Activated CD8-positive, alpha-beta memory T cell treated with anti-CD3 and anti-CD28 coated beads for 48 hours (primary cell): ENCODE measurements around the gene THSD4.

Experiments used
- DNase-seq, 3 experiments: peaks; one replicate each; pipeline ENCODE4 v3.0.0-alpha.2; 2020; ENCODE audit warnings: low read depth in 2 of 3, low spot score in 2 of 3

Gene THSD4

DNA sequence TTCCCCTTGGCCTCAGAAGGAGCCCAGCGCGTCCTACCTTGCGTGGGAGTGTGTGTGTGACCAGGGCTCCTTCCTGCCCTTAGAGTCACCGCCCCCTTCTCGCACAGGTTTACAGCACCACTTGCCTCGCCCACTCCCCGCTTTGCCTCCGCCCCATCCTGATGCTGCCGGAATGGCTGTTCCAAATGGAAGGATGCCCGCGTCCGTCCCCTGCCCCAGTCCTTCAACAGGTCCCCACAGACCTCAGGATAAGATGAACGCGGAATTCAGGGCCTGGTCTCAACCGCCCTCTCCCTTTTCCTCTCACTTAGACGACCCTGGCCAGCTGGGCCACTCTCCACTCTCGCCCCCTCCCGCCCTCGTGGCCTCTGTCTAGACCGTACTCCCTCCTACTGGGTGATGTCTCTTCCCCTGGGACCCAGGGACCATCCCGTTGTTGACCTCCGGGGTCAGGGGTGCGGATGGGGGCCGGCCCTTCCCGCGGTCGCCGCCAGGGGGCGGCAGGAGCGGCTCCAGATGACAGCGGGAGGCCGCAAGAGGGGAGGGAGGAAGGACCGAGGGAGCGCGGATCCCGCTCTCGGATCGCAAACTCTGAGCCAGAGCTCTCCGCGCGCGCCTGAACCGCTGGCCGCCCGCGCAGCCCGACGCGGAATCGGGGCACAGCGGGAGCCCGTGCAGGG, at the start of gene THSD4:
Gene THSD4, plus strand, starts transcription at position 585 of the 680 bp plus-strand sequence.
- peak; percentile 16 to 44 (median 18) for DNase-seq

DNA sequence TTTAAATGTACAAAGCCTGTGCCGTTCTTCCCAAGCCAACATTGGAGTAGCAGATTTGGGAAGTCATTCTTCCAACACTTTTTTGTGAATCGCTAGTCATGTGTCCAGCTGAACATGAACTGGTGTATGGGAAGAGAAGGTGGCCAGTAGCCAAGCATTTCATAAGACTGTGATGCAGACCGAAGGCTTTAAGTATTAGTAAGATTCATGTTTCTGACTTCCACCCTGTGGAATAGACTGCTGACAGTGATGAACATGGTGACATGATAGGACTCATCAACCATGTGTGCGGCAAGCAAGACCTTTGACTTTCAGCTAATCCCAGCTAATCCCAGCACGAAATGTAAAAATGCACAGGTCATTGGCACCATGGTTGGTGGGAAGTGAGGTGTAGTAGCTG, 48.3 kb upstream of the THSD4 start:
- DNase-seq, result no peak

DNA sequence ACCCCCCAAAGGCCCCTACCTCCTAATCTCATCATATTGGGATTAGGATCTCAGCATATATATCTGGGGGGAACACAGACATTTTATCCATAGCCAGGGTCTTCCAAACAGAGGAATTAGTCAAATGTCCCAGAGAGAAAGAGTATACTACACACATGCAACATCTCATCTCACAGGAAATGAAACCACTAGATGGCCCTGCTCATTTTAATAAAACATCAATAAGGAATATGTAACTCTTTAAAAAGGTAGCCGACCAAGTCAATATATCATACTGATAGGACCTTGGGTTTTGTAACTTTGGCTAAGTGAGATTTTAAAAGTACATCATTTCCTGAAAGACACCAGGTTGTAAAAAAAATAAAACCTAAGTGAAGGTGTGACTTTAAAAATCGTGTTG, 45.6 kb upstream of the THSD4 start:
- no peak for DNase-seq

DNA sequence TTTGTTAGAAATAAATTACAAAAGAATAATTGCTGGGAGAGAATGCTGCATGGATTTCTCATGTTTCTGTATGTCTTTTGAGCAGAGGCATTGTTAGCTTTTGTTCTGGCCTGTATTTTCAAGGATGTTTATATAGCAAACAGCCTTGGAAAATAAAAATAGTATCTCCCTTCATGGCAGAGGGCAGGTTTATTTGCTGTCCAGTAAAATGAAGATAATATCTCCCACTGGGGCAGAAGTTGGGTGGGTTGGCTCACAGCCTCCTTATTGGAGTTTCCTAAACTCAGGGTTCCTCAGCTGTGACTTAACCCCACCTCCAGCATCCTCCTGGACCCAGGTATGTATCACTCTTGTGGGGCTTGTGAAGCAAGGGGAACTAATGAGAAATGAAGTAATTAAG, 43.7 kb upstream of the THSD4 start:
- DNase-seq, result no peak

DNA sequence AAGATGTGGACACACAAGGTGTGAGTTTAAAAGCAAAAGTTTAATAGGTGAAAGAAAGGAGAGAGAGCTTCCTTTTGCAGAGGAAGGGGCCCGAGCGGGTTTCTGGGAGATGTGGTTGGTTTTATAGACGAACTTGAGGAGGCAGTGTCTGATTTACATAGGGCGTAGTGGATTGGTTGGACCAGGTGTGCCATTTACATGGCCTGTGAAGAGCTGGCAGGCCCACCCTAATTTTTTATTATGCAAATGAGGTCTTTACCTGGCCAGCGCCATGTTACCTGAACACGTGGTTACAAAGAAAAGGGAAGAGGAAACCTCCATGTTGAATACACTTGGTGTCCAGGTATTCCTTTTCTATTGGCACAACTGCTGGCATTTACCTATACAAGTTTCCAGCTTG, 42.8 kb upstream of the THSD4 start:
- DNase-seq, result no peak

DNA sequence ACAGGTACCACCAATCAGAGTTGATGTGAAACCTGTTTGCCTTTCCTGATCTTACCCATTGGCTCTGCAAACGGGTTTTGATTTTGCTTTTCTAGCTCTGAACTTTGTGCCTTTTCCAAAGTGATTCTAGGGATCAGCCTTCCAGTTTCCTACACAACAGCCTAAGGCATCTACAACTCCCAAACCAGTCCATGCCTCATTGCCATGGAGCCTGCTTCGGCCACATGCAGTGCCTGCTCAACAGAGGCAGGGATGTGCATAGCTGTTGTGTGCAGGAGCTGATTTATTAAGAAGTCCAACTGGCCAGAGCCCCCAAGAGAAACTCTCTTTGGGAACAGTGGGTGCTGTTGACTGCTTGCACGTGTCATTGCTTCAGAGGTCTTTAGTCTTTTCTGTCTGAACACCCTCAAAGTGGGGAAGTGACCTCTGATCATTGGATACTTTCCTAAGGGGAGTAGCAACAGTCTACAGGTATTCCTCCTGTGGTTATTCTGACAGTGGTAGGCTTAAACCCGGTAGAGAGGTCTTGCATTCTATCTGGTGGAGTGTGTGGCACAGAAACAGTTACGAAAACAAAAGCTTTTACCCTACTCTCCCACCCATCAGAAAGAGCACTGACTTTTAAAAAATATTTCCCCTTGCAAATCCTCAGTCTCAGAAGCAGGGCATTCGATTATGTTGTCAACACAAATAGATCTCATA, 36.6 kb upstream of the THSD4 start:
- DNase-seq, result no peak

DNA sequence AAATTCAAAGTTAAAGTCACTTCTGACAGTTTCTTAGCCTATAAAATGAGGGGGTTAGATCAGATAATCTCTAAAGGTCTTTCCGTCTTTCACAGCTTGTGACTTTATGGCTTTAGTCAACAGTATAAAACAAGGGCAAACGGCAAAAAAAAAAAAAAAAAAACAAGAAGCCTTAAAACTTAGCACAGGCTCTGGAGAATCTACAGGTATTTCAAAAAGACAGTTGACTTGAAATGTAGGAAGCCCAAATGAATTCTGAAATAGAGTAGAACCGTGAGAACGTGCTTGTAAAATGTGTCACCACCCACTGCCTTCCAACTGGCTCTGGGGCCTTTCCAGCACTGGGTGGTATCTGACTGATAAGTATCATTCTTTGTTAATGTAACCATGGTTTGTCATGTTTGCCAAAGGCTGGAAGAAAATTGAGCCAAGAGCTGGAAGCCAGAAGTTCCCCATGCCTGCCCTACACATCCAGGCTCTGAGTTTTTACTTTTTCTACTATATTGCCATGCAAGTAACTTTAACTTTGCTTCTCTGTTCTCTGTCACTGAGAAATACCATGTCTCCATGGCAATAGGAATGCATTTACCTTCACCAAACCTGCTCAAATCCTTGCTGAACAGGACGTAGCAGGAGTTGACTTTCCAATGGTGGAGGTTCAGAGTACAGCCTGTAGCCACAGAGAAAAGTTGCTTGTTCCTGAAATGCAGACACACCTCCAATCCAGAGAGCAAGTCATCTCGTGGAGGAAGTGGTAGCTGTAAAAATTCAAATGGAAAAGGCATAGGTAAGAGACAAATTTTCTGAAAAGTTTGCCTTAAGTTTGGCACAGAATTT, 35.8 kb upstream of the THSD4 start:
- no peak for DNase-seq

DNA sequence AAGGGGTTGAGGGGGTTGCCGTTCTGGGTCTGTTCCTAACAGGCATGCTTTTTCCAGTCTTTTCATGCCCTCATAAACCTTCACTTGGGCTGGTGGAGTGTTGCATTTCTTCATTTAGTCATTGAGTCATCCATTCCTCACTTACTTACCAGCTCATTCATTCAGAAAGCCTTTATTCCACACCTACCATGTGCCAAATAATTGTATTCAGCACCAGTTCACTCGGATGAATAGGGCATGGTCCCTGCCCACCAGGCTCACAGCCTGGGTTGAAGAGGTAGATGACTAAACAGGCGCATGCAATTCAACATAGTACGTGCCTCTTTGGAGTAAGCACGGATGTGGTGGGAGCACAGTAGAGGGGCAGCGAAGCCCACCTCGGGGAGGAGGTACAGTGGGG, 35.1 kb upstream of the THSD4 start:
- DNase-seq, result no peak

DNA sequence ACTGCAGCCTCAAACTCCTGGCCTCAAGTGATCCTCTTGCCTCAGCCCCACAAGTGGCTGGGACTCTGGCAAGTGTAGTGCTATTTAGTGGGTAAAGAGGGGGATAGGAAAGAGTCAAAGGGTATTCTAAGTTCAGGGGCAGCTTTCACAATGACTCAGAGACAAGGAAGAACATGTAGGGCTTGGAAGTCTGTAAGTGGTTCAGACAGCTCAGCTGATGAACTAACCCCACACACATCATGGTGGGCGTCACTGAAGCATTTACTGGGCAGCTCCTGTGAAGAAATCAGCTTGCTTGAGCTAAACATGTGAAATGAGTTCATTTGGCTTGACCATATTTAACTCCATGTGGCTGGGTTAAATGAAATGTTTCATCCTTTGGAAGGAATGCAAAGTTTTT, 34.6 kb upstream of the THSD4 start:
- DNase-seq, result no peak

DNA sequence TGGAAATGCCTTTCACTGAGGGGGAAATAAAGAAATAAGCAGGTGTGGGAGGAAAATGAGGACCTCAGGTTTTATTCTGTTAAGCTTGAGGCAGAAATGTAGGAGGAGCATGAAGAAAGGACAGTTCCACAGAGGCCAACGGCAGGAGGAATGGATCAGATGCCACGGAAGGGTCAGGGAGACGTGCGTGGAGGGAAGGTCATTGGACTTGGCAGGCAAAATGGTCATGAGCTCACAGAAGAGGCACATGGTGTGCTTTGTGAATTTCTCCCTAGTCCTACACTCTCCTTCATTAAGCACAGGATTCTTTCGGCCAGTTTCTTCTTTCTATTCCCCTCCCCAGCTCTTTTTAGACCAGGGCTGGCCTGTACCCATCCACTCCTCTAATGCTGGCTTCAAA, 32.5 kb upstream of the THSD4 start:
- DNase-seq, result no peak

DNA sequence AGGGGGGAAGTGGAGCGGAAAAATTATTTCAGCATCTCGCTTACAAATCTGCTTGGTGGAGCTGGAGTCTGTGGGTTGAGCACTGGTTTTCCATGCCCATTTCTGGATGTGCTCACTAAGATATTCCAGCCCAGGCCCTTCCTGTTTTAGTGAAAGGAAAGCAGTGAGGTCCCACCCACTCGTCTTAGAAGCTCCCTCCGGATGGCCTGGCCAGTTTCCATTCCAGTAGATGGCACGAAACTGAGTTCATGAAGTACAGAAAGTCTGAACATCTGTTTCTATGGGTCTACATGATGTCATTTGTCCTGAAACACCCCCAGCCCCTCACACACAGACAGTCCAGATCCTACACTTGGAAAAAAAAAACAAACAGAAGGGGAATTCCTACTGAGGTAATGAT, 31.9 kb upstream of the THSD4 start:
- no peak for DNase-seq

DNA sequence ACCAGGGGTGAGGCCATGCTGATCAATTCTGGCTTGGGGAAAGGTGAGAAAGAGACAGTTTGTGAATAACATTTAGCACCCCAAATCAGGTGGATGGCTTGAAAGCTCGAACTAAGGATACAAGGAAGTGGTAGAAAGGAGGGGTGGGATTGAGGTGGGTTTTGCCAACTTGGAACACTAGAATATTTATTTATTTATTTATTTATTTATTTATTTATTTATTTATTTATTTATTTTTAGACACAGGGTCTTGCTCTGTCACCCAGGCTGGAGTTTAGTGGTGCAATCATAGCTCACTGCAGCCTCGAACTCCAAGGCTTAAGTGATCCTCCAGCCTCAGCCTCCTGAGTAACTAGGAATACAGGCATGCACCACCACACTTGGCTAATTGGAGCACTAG, 31.0 kb upstream of the THSD4 start:
- no peak for DNase-seq

DNA sequence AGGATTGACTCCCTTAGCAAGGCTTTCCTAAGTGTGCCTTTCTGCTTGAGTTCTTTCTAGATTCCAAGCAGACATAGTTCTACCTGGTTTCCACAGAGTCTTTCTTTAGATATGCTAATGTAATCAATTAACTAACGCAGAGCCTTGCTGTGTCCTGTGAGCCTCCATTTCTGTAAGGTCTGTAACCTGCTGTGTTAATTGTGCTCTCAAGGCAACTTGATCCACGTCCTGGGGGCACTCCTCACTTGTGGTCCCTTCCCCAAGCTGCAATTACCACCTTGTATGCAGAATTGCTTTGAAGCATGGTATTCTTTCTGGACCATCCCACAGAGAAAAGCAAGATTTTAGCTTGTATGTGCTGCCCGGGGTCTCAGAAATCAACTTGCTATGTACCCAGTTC, 29.5 kb upstream of the THSD4 start:
- DNase-seq, result no peak

DNA sequence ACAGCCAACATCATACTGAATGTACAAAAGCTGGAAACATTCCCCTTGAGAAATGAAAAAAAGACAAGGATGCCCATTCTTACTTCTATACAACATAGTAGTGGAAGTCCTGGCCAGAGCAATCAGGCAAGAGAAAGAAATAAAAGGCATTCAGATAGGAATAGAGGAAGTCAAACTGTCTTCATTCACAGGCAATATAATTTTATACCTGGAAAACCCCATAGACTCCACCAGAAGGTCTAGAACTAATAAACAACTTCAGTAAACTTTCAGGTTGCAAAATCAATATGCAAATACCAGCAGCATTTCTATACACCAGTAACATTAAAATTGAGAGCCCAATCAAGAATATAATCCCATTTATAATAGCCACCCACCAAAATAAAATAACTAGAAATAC, 27.1 kb upstream of the THSD4 start:
- no peak for DNase-seq

DNA sequence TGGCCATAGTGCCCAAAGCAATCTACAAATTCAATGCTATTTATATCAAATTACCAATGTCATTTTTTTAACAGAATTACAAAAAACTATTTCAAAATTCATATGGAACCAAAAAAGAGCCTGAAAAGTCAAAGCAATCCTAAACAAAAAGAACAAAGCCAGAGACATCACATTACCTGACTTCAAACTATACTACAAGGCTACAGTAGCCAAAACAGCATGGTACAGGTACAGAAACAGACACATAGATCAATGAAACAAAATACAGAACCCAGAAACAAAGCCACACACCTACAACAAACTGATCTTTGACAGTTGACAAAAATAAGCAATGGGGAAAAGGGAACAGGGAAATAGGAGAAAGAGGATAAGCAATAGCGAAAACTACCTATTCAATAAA, 26.6 kb upstream of the THSD4 start:
- no peak for DNase-seq

DNA sequence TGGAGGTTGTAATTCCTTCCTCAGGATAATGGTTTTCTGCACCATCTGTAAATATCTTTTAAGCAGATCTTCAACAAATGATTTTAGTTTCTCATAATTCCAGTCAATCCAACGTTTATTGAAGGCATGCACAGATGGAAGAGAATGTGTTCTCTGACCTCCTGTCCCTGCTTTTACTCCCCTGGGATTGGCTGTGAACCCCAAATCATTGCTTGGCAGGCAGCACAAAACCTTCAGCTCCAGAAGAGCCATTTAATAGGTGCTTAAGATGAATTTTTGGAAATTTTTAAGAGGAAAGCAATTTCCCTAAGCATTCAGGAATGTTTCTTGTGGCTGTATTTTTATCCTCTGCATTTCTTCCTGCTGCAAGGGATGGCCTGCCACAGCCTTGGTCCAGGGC, 25.5 kb upstream of the THSD4 start:
- DNase-seq, result no peak

DNA sequence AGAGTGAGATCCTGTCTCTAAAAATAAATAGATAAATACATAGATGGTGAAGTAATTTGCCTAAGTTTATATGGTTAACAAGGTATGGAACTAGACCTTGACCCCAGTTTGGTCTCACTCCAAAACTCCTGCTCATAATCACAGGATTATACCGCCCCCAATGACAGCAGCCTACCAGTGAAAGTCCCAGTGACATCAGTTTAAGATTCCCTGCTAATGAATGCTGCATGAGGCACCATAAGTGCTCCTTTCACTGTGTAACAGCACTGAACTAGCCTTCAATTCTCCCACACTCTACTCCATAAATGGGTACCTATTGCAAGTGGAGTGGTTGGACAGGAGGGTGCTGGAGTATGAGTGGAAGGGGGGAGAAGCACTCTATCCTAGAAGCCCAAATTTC, 23.7 kb upstream of the THSD4 start:
- no peak for DNase-seq

DNA sequence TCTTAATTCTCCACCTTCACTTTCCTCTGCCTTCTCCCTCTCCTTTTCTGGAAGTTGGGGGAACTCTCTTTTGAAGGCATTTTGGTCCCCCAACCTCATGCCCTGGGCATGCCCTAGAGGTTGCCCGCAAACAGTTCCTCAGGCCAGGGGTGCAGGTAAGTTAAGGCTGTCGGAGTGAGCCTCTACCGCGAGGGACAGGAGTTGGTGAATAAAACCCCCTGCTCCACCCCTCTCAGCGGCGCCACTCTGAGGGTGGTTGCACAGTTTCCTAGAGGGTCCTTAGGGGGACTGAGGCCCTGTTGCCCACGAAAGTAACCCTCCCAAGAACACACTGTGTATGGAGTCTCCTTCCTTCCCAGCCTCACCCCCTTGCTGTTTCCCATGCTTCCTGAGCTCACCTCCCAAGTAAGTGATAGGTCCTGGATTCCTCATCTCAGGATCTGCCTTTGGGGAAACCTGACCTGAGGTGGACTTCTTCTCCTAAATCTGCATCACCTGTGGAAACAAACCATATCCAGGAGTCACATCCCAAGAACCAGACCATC, 23.1 kb upstream of the THSD4 start:
- DNase-seq, result no peak

DNA sequence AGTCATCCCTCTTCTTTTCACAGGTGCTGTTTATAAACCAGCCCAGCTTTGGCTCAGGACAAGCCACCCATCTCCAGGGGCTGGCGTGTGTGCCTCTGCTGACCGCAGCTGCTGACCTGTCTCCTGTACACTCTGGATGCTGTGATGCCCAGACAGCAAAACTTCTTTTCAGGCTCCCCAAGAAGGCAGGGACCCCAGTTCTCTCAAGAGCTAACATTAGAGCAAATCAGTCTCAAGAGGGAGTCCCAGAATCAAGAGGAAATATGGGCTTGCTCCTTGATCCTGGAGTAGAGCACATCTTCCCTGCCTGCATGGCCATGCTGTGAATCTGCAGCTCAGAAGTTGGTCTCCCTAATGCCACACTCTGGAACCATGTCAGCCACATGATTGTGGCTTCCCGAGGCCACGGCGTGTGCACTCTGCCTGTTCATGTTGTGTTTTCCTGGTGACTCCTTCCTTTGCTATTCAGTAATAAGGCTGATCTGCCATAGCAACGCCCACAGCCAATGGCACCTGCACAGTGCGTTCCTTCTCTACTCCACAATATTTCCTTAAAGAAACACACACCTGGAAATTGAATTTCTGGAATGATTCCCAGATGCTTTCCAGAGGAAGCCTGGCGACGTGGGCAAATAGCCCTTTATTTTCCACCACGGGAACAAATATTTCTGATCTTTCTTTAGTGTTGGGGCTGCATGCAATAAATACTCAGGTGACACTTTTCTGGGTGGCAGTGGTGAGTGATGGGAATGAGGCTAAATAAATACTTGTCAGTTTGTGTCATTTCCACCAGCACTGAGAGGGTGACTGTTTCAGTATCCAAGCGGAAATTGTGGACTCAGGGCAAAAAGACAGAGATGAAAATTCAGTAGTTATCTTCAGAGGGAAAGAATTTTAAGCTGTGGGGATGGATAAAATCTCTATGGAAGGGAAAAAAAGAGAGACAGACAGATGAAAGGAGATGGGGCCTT, 21.9 kb upstream of the THSD4 start:
- DNase-seq, result no peak

DNA sequence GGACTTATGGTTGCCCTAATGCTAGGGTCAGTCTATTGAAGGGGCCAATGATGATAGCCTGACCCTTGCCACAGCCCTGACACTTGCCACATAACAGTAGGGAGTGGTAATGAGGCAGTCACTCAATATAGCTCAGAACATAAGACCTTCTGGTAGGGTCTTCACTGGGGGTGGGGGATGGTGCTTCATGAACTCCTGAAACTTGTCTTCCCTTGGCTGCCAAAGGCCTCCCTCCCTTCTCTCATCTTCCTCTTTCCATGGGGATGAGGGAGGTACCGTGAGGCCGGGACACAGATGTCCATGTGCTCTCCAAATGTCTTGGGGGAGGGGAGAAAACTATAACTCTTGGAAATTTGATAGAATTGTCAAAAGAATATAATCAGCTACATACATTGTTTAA, 21.1 kb upstream of the THSD4 start:
- no peak for DNase-seq

DNA sequence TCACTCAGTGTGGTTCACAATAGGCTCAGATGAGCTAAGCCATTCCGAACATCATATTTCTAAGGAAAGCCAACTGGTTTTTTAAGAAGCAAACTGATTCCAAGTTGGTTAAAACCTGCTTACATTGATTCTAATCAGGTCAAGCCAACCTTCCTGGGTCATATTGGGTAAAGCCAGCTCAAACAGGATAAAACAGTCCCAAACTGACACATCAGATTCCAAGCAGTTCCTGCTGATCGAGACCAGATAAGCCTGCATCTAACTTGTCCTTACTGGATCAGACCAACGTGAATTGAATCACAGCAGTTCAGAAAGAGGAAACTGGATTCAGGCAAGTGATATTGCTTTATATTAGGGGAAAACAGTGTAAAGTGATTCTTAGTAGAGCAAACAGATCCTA, 18.6 kb upstream of the THSD4 start:
- DNase-seq, result no peak
